Stimulated activated CD4-positive, alpha-beta T cell treated with anti-CD3 and anti-CD28 coated beads, Interleukin-2, amount 100 ng/mL, for 24 hours (primary cell): ENCODE data around the gene TGM3.

Experiments used
- DNase-seq, 2 donors: peaks; one replicate each; pipeline ENCODE4 v3.0.0-alpha.2; 2020

Gene TGM3

GRCh38 chr20:2311329-2311728, 15.5 kb downstream of the TGM3 start:
- no peak for DNase-seq

DNA sequence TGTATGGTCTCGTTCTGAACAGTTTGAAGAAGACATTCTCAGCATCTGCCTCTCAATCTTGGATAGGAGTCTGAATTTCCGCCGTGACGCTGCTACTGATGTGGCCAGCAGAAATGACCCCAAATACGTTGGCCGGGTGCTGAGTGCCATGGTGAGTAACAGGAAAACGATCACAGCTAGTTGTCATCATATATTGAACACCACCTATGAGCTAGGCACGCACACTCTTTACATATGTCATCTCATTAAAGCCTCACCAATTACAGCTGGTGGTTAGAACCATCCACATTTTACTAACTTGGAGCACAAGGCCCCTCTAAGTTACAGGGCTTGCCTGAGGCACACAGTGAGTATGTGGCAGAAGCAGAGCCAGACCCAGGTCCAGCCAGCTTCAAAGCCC, 17.1 kb downstream of the TGM3 start:
- DNase-seq, result no peak

- no peak for DNase-seq
Measured at GRCh38 chr20:2313316-2313715, 17.5 kb downstream of the TGM3 start.

- DNase-seq, result no peak
Measured at GRCh38 chr20:2314759-2315439, 19.1 kb downstream of the TGM3 start.

DNA sequence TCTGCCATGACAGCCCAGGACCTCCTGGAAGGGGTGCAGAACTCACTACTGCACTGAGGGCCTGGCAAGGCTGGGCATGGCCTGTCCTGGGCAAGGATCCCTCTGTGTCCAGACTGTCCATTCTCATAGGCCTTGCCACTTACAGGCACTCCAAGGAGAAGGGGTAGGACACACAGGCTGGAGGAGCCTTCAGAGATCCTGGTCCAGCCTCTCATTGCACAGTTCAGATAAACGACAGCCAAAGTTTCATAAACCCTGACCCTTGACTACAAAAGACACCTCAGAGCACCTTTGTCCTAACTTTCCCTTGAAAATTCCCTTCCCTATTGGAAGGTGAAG, 19.6 kb downstream of the TGM3 start:
- no peak for DNase-seq

DNA sequence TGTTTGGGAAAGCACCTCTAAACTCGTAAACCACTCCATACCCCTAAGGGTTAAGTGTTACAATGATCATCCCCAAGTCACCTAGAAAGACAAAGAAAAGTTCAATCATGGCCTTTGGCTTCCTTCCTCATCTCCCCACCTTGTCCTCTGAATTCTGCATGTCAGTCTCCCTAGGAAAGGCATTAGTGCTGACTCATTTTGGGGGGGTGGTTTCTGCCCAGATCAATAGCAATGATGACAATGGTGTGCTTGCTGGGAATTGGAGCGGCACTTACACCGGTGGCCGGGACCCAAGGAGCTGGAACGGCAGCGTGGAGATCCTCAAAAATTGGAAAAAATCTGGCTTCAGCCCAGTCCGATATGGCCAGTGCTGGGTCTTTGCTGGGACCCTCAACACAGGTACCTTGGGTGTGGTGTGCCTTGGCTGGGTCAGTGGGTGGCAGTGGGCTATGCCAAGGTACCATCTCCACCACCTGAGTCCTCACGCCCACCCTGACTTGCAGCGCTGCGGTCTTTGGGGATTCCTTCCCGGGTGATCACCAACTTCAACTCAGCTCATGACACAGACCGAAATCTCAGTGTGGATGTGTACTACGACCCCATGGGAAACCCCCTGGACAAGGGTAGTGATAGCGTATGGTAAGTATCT, 21.2 kb downstream of the TGM3 start:
- DNase-seq, result no peak

GRCh38 chr20:2320813-2321658, 25.2 kb downstream of the TGM3 start:
- DNase-seq, result no peak

DNA sequence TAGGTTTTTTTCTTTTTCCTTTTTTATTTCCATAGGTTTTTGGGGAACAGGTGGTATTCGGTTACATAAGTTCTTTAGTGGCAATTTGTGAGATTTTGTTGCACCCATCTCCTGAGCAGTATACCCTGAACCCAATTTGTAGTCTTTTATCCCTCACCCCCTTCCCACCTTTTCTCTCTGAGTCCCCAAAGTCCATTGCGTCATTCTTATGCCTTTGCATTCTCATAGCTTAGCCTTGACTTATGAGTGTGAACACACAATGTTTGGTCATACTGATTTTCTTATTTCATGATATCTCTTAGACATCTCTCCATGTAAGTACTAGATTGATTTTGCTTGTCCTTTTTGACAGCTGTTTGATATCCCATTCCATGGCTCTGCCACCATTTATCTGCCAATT, 27.2 kb downstream of the TGM3 start:
- no peak for DNase-seq

DNA sequence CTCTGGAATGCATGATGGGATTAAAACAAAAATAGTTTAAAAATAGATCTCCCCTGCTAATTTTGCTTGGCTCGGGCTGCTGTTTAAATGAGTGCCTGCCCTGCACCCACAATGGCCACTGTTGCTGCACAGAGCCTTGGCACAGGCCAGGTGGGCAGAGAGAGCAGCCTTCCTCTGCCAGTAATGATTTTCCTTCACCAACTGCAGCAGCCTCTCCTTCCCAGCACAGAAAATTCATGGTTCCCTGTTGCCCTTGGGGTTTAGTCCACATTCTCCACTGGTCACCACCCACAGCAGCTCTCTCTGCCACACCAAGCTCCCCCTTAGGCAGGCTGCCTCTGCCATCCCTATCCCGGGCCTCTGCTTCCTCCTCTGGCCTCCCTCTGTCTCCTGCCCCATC, 30.2 kb downstream of the TGM3 start:
- DNase-seq, result no peak

- no peak for DNase-seq
Measured at GRCh38 chr20:2327620-2328555, 32.1 kb downstream of the TGM3 start.

DNA sequence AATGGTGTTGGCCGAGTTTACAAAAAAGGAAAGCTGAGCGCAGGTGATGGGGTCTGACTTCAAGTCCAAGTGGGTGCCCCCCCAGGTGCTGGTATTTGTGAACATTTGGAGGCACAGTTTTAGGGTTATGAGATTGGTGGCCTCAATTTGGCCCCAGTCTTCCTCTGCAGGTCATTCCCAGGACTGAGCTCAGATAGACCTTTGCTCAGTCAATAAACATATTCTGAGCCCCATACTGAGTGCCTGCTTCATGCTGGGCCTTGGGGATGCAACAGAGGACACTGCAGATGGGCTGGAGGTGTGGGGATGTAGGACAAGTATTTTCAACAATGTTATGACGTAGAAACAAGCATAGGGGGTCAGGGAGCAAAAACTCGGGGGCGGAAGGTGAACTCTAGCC, 33.5 kb downstream of the TGM3 start:
- DNase-seq, result no peak

GRCh38 chr20:2330090-2330695, 34.4 kb downstream of the TGM3 start:
- DNase-seq, result no peak

GRCh38 chr20:2331106-2331505, 35.3 kb downstream of the TGM3 start:
- no peak for DNase-seq

GRCh38 chr20:2331901-2332565, 36.2 kb downstream of the TGM3 start:
- DNase-seq, result no peak

GRCh38 chr20:2332711-2333110, 36.9 kb downstream of the TGM3 start:
- no peak for DNase-seq

DNA sequence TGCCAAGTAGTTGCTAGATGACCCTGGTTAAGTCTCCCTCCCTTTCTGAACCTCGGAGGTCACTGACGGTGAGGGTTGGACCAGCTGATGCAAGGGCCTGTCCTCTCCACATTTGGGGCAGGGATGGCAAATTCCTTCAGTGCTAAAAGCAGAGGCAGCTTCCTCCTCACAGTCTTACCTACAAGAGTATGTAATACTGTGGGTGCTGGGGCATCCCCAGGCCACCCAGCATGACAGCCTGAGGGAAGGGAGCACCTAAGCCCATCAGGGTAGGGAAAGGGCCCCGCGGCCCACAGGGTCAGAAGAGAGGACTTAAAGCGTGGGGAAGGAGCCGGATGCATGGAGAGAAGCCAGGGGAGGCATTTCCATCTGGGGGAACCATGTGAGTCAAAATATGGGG, 38.0 kb downstream of the TGM3 start:
- DNase-seq, result no peak

GRCh38 chr20:2335096-2335870, 39.5 kb downstream of the TGM3 start:
- DNase-seq, result no peak

DNA sequence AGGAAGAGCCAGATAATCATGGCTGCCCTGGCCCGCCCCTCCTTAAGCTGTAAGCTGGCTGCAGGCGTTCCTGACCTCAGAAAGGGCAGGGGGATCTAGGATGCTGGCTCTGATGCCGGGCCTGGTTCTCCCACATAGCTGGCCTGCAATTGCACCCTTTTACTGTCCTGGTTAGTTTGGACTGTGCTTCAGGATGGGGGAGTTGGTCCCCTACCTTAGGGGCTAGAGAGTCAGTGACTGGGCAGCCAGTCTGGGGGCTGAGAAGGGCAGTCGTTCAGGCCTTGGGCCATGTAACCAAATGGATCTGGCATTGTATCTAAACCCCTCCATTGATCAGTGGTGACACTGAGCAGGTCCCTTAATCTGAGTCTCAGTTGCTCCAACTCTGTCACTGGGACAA, 40.7 kb downstream of the TGM3 start:
- DNase-seq, result no peak

GRCh38 chr20:2337142-2337541, 41.3 kb downstream of the TGM3 start:
- DNase-seq, result no peak

DNA sequence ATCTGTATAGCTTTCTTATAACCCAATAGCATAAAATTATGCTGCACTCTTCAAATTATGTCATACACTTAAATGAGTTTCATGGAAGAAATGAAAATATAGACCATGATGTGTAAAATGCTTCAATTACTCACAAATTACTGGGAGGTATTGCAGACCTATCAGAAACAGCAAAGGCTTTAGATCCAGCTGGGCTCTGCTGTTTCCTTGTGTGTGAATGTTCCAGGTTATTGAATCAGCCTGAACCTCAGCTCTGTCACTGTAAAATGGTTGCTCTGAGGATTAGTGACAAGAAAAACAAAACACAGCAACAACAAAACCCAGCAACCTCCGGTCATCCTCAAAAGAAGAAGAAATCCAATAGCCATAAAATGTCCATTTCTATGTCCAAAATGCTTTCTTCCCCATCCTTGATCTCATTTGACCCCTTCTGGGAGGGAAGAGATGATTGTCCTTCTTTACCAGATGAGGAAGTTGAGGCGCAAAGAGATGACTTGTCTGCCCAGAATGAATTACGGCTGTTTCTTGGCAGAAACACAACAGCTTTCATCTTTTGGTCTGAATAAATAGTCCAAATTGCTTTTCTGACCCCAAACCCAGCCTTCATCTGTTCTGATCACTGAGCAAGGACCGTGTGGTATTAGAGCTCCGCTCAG, 42.7 kb downstream of the TGM3 start:
- no peak for DNase-seq

DNA sequence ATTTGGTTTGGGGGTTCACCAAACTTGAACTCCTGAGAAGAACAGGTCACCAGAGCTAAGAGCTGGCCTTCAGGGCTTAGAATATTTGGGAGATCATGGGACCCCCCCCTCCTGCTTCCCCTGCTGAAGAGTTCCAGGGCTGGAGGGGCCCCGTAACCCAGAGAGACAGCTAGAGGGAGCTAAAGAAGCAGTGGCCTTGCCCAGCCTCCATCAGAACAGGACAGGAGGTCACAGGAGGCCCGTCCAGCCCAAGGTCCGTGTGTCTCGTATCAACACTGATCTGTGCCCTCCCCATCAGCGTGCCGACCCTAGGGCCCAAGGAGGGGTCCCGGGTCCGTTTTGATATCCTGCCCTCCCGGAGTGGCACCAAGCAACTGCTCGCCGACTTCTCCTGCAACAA, 44.3 kb downstream of the TGM3 start:
- no peak for DNase-seq
